H9 (cell line): Measurements from ENCODE around the gene MAP3K10. TPM values are rescaled to one million over a fixed set of nuclear protein-coding genes. Genes with fewer than 3 reads are reported as not detected.

Experiments
- DNase-seq: peaks from one replicate; pipeline ENCODE4 v3.0.0-alpha.2; 2017
- H2AFZ ChIP-seq: one replicate; pipeline ENCODE4 v1.6.1; 2013; ENCODE audit warnings: mild to moderate bottlenecking, low read length, control low read depth, moderate library complexity
- H2AK5ac ChIP-seq: 2 replicates; pipeline ENCODE4 v1.6.1; 2013; ENCODE audit warnings: low read length, control low read depth, mixed read lengths; ENCODE audit not compliant: insufficient read length
- H2BK120ac ChIP-seq: one replicate; pipeline ENCODE4 v1.6.1; 2013; ENCODE audit warnings: low read depth, mild to moderate bottlenecking, low read length, control low read depth, inconsistent platforms; ENCODE audit not compliant: poor library complexity, severe bottlenecking
- H2BK12ac ChIP-seq: 2 replicates; pipeline ENCODE4 v1.6.1; 2013; ENCODE audit warnings: low read length, control low read depth, mixed read lengths, low read depth; ENCODE audit not compliant: insufficient read length
- H2BK15ac ChIP-seq: 2 replicates; pipeline ENCODE4 v1.6.1; 2013; ENCODE audit warnings: low read depth, low read length, control low read depth
- H2BK20ac ChIP-seq: one replicate; pipeline ENCODE4 v1.6.1; 2013; ENCODE audit warnings: low read depth, mild to moderate bottlenecking, low read length, control low read depth, inconsistent platforms; ENCODE audit not compliant: poor library complexity, severe bottlenecking
- H2BK5ac ChIP-seq: 2 replicates; pipeline ENCODE4 v1.6.1; 2013; ENCODE audit warnings: low read length, control low read depth, mixed read lengths; ENCODE audit not compliant: insufficient read length
- H3K14ac ChIP-seq: 2 replicates; pipeline ENCODE4 v1.6.1; 2013; ENCODE audit warnings: low read length, control low read depth; ENCODE audit not compliant: insufficient read depth
- H3K18ac ChIP-seq: 2 replicates; pipeline ENCODE4 v1.6.1; 2013; ENCODE audit warnings: low read depth, mild to moderate bottlenecking, mixed read lengths, low read length, control low read depth; ENCODE audit not compliant: insufficient read length
- H3K23ac ChIP-seq: 2 replicates; pipeline ENCODE4 v1.6.1; 2013; ENCODE audit warnings: low read length, control low read depth, mixed read lengths, low read depth; ENCODE audit not compliant: insufficient read length
- H3K23me2 ChIP-seq: 2 replicates; pipeline ENCODE4 v1.6.1; 2013; ENCODE audit warnings: low read depth, mild to moderate bottlenecking, mixed read lengths, low read length, control low read depth; ENCODE audit not compliant: insufficient read length, poor library complexity, severe bottlenecking
- H3K27ac ChIP-seq: 2 replicates; pipeline ENCODE4 v1.5.1; 2013; ENCODE audit warnings: low read length, control low read depth, mixed read lengths, low read depth; ENCODE audit not compliant: insufficient read length
- H3K27me3 ChIP-seq: 2 replicates; pipeline ENCODE4 v1.6.1; 2013; ENCODE audit warnings: low read length, control low read depth, inconsistent platforms; ENCODE audit not compliant: insufficient read depth
- H3K4ac ChIP-seq: 2 replicates; pipeline ENCODE4 v1.6.1; 2013; ENCODE audit warnings: low read depth, mild to moderate bottlenecking, control low read depth, inconsistent platforms, low read length, moderate library complexity
- H3K4me1 ChIP-seq: 2 replicates; pipeline ENCODE4 v1.6.1; 2013; ENCODE audit warnings: low read length, control low read depth, inconsistent platforms; ENCODE audit not compliant: insufficient read depth
- H3K4me2 ChIP-seq: 2 replicates; pipeline ENCODE4 v1.6.1; 2013; ENCODE audit warnings: low read length, control low read depth, mixed read lengths; ENCODE audit not compliant: insufficient read length, insufficient read depth
- H3K56ac ChIP-seq: 2 replicates; pipeline ENCODE4 v1.6.1; 2013; ENCODE audit warnings: low read depth, mild to moderate bottlenecking, mixed read lengths, low read length, control low read depth; ENCODE audit not compliant: insufficient read length
- H3K79me1 ChIP-seq: 2 replicates; pipeline ENCODE4 v1.6.1; 2013; ENCODE audit warnings: low read depth, mild to moderate bottlenecking, moderate library complexity, low read length, control low read depth, inconsistent platforms; ENCODE audit not compliant: insufficient read depth, poor library complexity, severe bottlenecking
- H3K79me2 ChIP-seq: 2 replicates; pipeline ENCODE4 v1.6.1; 2013; ENCODE audit warnings: low read length, control low read depth, inconsistent platforms; ENCODE audit not compliant: insufficient read depth
- H3K9ac ChIP-seq: 2 replicates; pipeline ENCODE4 v1.6.1; 2013; ENCODE audit warnings: low read length, control low read depth, mixed read lengths; ENCODE audit not compliant: insufficient read length; ENCODE audit errors: extremely low read depth
- H3K9me3 ChIP-seq: one replicate; pipeline ENCODE4 v1.6.1; 2013; ENCODE audit warnings: low read depth, low read length, inconsistent platforms; ENCODE audit not compliant: control insufficient read depth
- H3T11ph ChIP-seq: one replicate; pipeline ENCODE4 v1.6.1; 2013; ENCODE audit warnings: mild to moderate bottlenecking, low read length, control low read depth, inconsistent platforms
- H4K20me1 ChIP-seq: one replicate; pipeline ENCODE4 v1.6.1; 2013; ENCODE audit not compliant: control insufficient read depth, insufficient read length, insufficient read depth
- H4K5ac ChIP-seq: 2 replicates; pipeline ENCODE4 v1.6.1; 2013; ENCODE audit warnings: low read depth, mild to moderate bottlenecking, mixed read lengths, low read length, control low read depth; ENCODE audit not compliant: insufficient read length
- H4K8ac ChIP-seq: replicated peaks from 2 replicates; pipeline ENCODE4 v1.6.1; 2013; ENCODE audit warnings: low read length, control low read depth, mixed read lengths, low read depth; ENCODE audit not compliant: insufficient read length
- H4K91ac ChIP-seq: 2 replicates; pipeline ENCODE4 v1.6.1; 2013; ENCODE audit warnings: low read depth, mild to moderate bottlenecking, moderate library complexity, mixed read lengths, low read length, control low read depth; ENCODE audit not compliant: insufficient read length
- H3K27ac Mint-ChIP-seq, 3 experiments: 2 replicates in 2 of 3; 3 replicates in 1 of 3; pipeline ENCODE4 v1.8.0; 2020 to 2021; ENCODE audit warnings: mixed read lengths in 3 of 3, mild to moderate bottlenecking in 1 of 3, moderate library complexity in 1 of 3
- H3K27me3 Mint-ChIP-seq: 2 replicates; pipeline ENCODE4 v1.8.0; 2021; ENCODE audit warnings: low read depth, mild to moderate bottlenecking, moderate library complexity, mixed read lengths
- H3K36me3 Mint-ChIP-seq, 3 experiments: 2 replicates in 2 of 3; 3 replicates in 1 of 3; pipeline ENCODE4 v1.8.0; 2020 to 2021; ENCODE audit warnings: low read depth in 3 of 3, mixed read lengths in 3 of 3; ENCODE audit not compliant: insufficient read depth in 1 of 3
- H3K4me1 Mint-ChIP-seq, 2 experiments: 2 replicates each; pipeline ENCODE4 v1.8.0; 2020; ENCODE audit warnings: mixed read lengths in 2 of 2
- H3K4me3 Mint-ChIP-seq, 2 experiments: 2 replicates in 1 of 2; 3 replicates in 1 of 2; pipeline ENCODE4 v1.8.0; 2020 to 2021; ENCODE audit warnings: mild to moderate bottlenecking in 2 of 2, mixed read lengths in 2 of 2, moderate library complexity in 1 of 2
- H3K9me3 Mint-ChIP-seq, 2 experiments: 2 replicates in 1 of 2; 3 replicates in 1 of 2; pipeline ENCODE4 v1.8.0; 2020; ENCODE audit warnings: mild to moderate bottlenecking in 2 of 2, mixed read lengths in 2 of 2, moderate library complexity in 1 of 2
- CTCF ChIP-seq: fragments of 200-600 bp; sonication (generic); conservative IDR thresholded peaks from 3 replicates; pipeline ENCODE4 v1.8.0; 2021; ENCODE audit warnings: antibody characterized with exemption, mild to moderate bottlenecking
- total RNA-seq: library from RNA; stranded (reverse); gene quantifications from 2 replicates; pipeline ENCODE4 v1.2.1, GENCODE V29; 2021

Gene MAP3K10
- total RNA-seq, 1 experiment from 2014 or later = 19.0 TPM

- H3K79me2 ChIP-seq = no peaks in the 10 kb centered on the region
- H3K27me3 ChIP-seq = no peaks in the 10 kb centered on the region
- H4K5ac ChIP-seq = no peak overlapping the region
- Mint-ChIP-seq H3K9me3 (no peaks in the 10 kb centered on the region), H3K4me1 (peaks cover 16 to 19% of the 10 kb centered on the region in 2 experiments), H3K27ac (no peak overlapping the region), H3K27me3 (no peaks in the 10 kb centered on the region), H3K4me3 (no peak overlapping the region), H3K36me3 (peaks cover 18 to 53% (median 40%) of the 10 kb centered on the region in 3 experiments)
- H3K4me1 ChIP-seq = peaks cover 2% of the 10 kb centered on the region; the same call in 1 of the 2 replicates
- no peak overlapping the region for H3T11ph ChIP-seq
- no peak overlapping the region for H3K23ac ChIP-seq
- H3K18ac ChIP-seq = no peak overlapping the region
- no peak for DNase-seq
- no peak overlapping the region for H3K56ac ChIP-seq
- TF ChIP-seq CTCF = no peak
- no peak overlapping the region for H2BK15ac ChIP-seq
- no peak overlapping the region for H3K27ac ChIP-seq
- no peak overlapping the region for H2AK5ac ChIP-seq
- no peak overlapping the region for H3K4me2 ChIP-seq
- no peak overlapping the region for H3K4ac ChIP-seq
- no peak overlapping the region for H3K9ac ChIP-seq
- H2BK20ac ChIP-seq = no peak overlapping the region
- H3K79me1 ChIP-seq = peaks cover 2% of the 10 kb centered on the region
- H3K14ac ChIP-seq = no peak overlapping the region
- H4K20me1 ChIP-seq = peaks cover 2% of the 10 kb centered on the region
- no peak overlapping the region for H2AFZ ChIP-seq
- no peaks in the 10 kb centered on the region for H3K23me2 ChIP-seq
- H4K91ac ChIP-seq = no peak overlapping the region
- H2BK5ac ChIP-seq = no peak overlapping the region
- no peak overlapping the region for H2BK120ac ChIP-seq
- H3K9me3 ChIP-seq = no peaks in the 10 kb centered on the region
- no peak overlapping the region for H4K8ac ChIP-seq
- H2BK12ac ChIP-seq = no peak overlapping the region
Observed at GRCh38 chr19:40251244-40251643, 60.0 kb downstream of the MAP3K10 start.
